CD4-positive, CD25-positive, alpha-beta regulatory T cell (primary cell): ENCODE results near the gene SPSB1. TPM values are rescaled to one million over a fixed set of nuclear protein-coding genes. Genes with fewer than 3 reads are reported as not detected.

Experiments
- ATAC-seq, 2 donors: fragments of 150-1000 bp; cut with Tn5 transposase; one replicate each; pipeline ENCODE4 v1.10.0; 2021; ENCODE audit warnings: low read depth in 2 of 2, moderate number of reproducible peaks in 2 of 2, moderate library complexity in 1 of 2
- DNase-seq, 3 donors: peaks; one replicate each; pipeline versions ENCODE4 v3.0.0 to v3.0.0-alpha.2; 2012 to 2022; ENCODE audit warnings: mixed read lengths in 1 of 3
- H3K27ac ChIP-seq: one replicate; pipeline ENCODE4 v1.7.0; 2013; ENCODE audit warnings: mild to moderate bottlenecking, low read length; ENCODE audit not compliant: insufficient read depth, poor library complexity, severe bottlenecking
- H3K27me3 ChIP-seq: one replicate; pipeline ENCODE4 v1.7.0; 2013; ENCODE audit warnings: low read length; ENCODE audit not compliant: control insufficient read depth, insufficient read depth
- H3K36me3 ChIP-seq: one replicate; pipeline ENCODE4 v1.7.0; 2013; ENCODE audit warnings: mild to moderate bottlenecking, low read length, moderate library complexity; ENCODE audit not compliant: control insufficient read depth, insufficient read depth
- H3K4me1 ChIP-seq: 2 replicates; pipeline ENCODE4 v1.7.0; 2013; ENCODE audit warnings: mild to moderate bottlenecking, low read length; ENCODE audit not compliant: insufficient read depth, control insufficient read depth, poor library complexity, severe bottlenecking
- H3K4me3 ChIP-seq: one replicate; pipeline ENCODE4 v1.7.0; 2013; ENCODE audit warnings: low read depth, mild to moderate bottlenecking, low read length, moderate library complexity
- H3K9me3 ChIP-seq, 2 experiments: 1 replicate in 1 of 2; 2 replicates in 1 of 2; pipeline ENCODE4 v1.7.0; 2013; ENCODE audit warnings: low read length in 2 of 2, mild to moderate bottlenecking in 1 of 2, moderate library complexity in 1 of 2; ENCODE audit not compliant: control insufficient read depth in 2 of 2
- H3K27ac Mint-ChIP-seq, 3 donors: one replicate each; pipeline ENCODE4 v1.8.0; 2020 to 2022; ENCODE audit warnings: mild to moderate bottlenecking in 3 of 3, mixed read lengths in 3 of 3, moderate library complexity in 2 of 3
- H3K27me3 Mint-ChIP-seq: one replicate; pipeline ENCODE4 v1.8.0; 2022; ENCODE audit warnings: mild to moderate bottlenecking, mixed read lengths
- H3K36me3 Mint-ChIP-seq: one replicate; pipeline ENCODE4 v1.8.0; 2020; ENCODE audit warnings: mixed read lengths
- H3K4me1 Mint-ChIP-seq, 4 donors: one replicate each; pipeline ENCODE4 v1.8.0; 2020 to 2022; ENCODE audit warnings: mixed read lengths in 4 of 4, mild to moderate bottlenecking in 1 of 4
- H3K4me3 Mint-ChIP-seq, 4 donors: one replicate each; pipeline ENCODE4 v1.8.0; 2020 to 2022; ENCODE audit warnings: mild to moderate bottlenecking in 4 of 4, mixed read lengths in 4 of 4, moderate library complexity in 3 of 4
- H3K9me3 Mint-ChIP-seq, 7 donors: one replicate each; pipeline ENCODE4 v1.8.0; 2020 to 2022; ENCODE audit warnings: mixed read lengths in 7 of 7, mild to moderate bottlenecking in 3 of 7, moderate library complexity in 2 of 7
- polyA plus RNA-seq, 4 donors: library from polyadenylated mRNA; unstranded; fragments of 300-500 nt; fragmentation: Illumina TruSeq; gene quantifications; one replicate each; pipeline ENCODE4 v1.2.3, GENCODE V29; 2021
- total RNA-seq: library from RNA; stranded (reverse); gene quantifications from one replicate; pipeline ENCODE4 v1.2.3, GENCODE V29; 2022

Gene SPSB1
- total and polyA plus RNA-seq, 5 donors from 2014 or later = 7.0 to 19.7 (median 12.3) TPM

GRCh38 chr1:9306006-9306405 lies 13.3 kb downstream of the SPSB1 start:
- ATAC-seq (no peak), DNase-seq (no peak)
- Mint-ChIP-seq H3K36me3 (no peaks in the 10 kb centered on the region), H3K4me1 (peaks cover 5 to 50% (median 32%) of the 10 kb centered on the region in 4 donors), H3K4me3 (no peak overlapping the region), H3K9me3 (no peaks in the 10 kb centered on the region), H3K27ac (peak overlapping the region in 1 of 3 donors; percentile 14), H3K27me3 (no peaks in the 10 kb centered on the region)
- Histone ChIP-seq H3K27me3 (no peaks in the 10 kb centered on the region), H3K27ac (no peak overlapping the region), H3K4me1 (peaks cover 9% of the 10 kb centered on the region), H3K4me3 (no peak overlapping the region), H3K9me3 (no peaks in the 10 kb centered on the region), H3K36me3 (peaks cover 2% of the 10 kb centered on the region)

- H3K27ac ChIP-seq = no peak overlapping the region
- H3K27me3 ChIP-seq = no peaks in the 10 kb centered on the region
- H3K4me3 ChIP-seq = no peak overlapping the region
- H3K9me3 ChIP-seq = no peaks in the 10 kb centered on the region
- no peak for DNase-seq
- H3K36me3 ChIP-seq = peaks cover 2% of the 10 kb centered on the region
- ATAC-seq = no peak
- peak overlapping the region in 1 of 3 donors; percentile 49 for H3K27ac Mint-ChIP-seq
- H3K4me1 Mint-ChIP-seq = peaks cover 5 to 53% (median 28%) of the 10 kb centered on the region in 4 donors
- no peaks in the 10 kb centered on the region for H3K9me3 Mint-ChIP-seq
- no peaks in the 10 kb centered on the region for H3K36me3 Mint-ChIP-seq
- H3K4me3 Mint-ChIP-seq = peak overlapping the region in 1 of 4 donors; percentile 39
- peaks cover 9% of the 10 kb centered on the region for H3K4me1 ChIP-seq
- no peaks in the 10 kb centered on the region for H3K27me3 Mint-ChIP-seq
Observed at GRCh38 chr1:9307303-9307702, 14.6 kb downstream of the SPSB1 start.

GRCh38 chr1:9308236-9308785 lies 15.6 kb downstream of the SPSB1 start:
- H3K4me1 Mint-ChIP-seq = peaks cover 5 to 46% (median 23%) of the 10 kb centered on the region in 4 donors
- H3K27me3 Mint-ChIP-seq = no peaks in the 10 kb centered on the region
- no peaks in the 10 kb centered on the region for H3K9me3 Mint-ChIP-seq
- Histone ChIP-seq H3K4me1 (no peaks in the 10 kb centered on the region), H3K27ac (no peak overlapping the region), H3K27me3 (no peaks in the 10 kb centered on the region), H3K9me3 (no peaks in the 10 kb centered on the region), H3K36me3 (peaks cover 2% of the 10 kb centered on the region), H3K4me3 (no peak overlapping the region)
- ATAC-seq = no peak
- H3K4me3 Mint-ChIP-seq = no peak overlapping the region
- peak overlapping the region in 1 of 3 donors; percentile 23 for H3K27ac Mint-ChIP-seq
- DNase-seq = no peak
- no peaks in the 10 kb centered on the region for H3K36me3 Mint-ChIP-seq

- H3K27ac Mint-ChIP-seq = no peak overlapping the region
- no peaks in the 10 kb centered on the region for H3K36me3 ChIP-seq
- H3K9me3 ChIP-seq = no peaks in the 10 kb centered on the region
- no peaks in the 10 kb centered on the region for H3K4me1 ChIP-seq
- H3K4me3 ChIP-seq = no peak overlapping the region
- H3K27me3 Mint-ChIP-seq = no peaks in the 10 kb centered on the region
- H3K4me3 Mint-ChIP-seq = no peak overlapping the region
- no peaks in the 10 kb centered on the region for H3K36me3 Mint-ChIP-seq
- no peak overlapping the region for H3K27ac ChIP-seq
- no peaks in the 10 kb centered on the region for H3K9me3 Mint-ChIP-seq
- ATAC-seq (no peak), DNase-seq (no peak)
- H3K27me3 ChIP-seq = no peaks in the 10 kb centered on the region
- H3K4me1 Mint-ChIP-seq = peaks cover 0 to 43% (median 22%) of the 10 kb centered on the region in 4 donors
Observed at GRCh38 chr1:9309080-9309479, 16.4 kb downstream of the SPSB1 start.

- Mint-ChIP-seq H3K9me3 (no peaks in the 10 kb centered on the region), H3K27me3 (no peaks in the 10 kb centered on the region), H3K27ac (peak overlapping the region in 1 of 3 donors; percentile 42), H3K4me3 (peak overlapping the region in 1 of 4 donors; percentile 38), H3K36me3 (no peaks in the 10 kb centered on the region), H3K4me1 (peaks cover 0 to 49% (median 26%) of the 10 kb centered on the region in 4 donors)
- DNase-seq (no peak), ATAC-seq (no peak)
- no peak overlapping the region for H3K4me3 ChIP-seq
- H3K36me3 ChIP-seq = no peaks in the 10 kb centered on the region
- no peaks in the 10 kb centered on the region for H3K9me3 ChIP-seq
- peaks cover 5% of the 10 kb centered on the region for H3K4me1 ChIP-seq
- H3K27me3 ChIP-seq = no peaks in the 10 kb centered on the region
- no peak overlapping the region for H3K27ac ChIP-seq
Observed at GRCh38 chr1:9309991-9310390, 17.3 kb downstream of the SPSB1 start.

- Mint-ChIP-seq H3K36me3 (no peaks in the 10 kb centered on the region), H3K4me3 (no peak overlapping the region), H3K9me3 (no peaks in the 10 kb centered on the region), H3K4me1 (peaks cover 0 to 51% (median 28%) of the 10 kb centered on the region in 4 donors), H3K27ac (no peak overlapping the region), H3K27me3 (no peaks in the 10 kb centered on the region)
- DNase-seq = no peak
- Histone ChIP-seq H3K27ac (no peak overlapping the region), H3K36me3 (no peaks in the 10 kb centered on the region), H3K4me1 (peaks cover 15% of the 10 kb centered on the region), H3K4me3 (no peak overlapping the region), H3K9me3 (no peaks in the 10 kb centered on the region), H3K27me3 (no peaks in the 10 kb centered on the region)
- no peak for ATAC-seq
Observed at GRCh38 chr1:9311029-9311428, 18.3 kb downstream of the SPSB1 start.

- Histone ChIP-seq H3K9me3 (no peaks in the 10 kb centered on the region), H3K27me3 (no peaks in the 10 kb centered on the region), H3K36me3 (no peaks in the 10 kb centered on the region), H3K4me3 (no peak overlapping the region), H3K27ac (no peak overlapping the region), H3K4me1 (peaks cover 18% of the 10 kb centered on the region)
- H3K27ac Mint-ChIP-seq = no peak overlapping the region
- no peaks in the 10 kb centered on the region for H3K36me3 Mint-ChIP-seq
- DNase-seq = no peak
- H3K27me3 Mint-ChIP-seq = no peaks in the 10 kb centered on the region
- no peaks in the 10 kb centered on the region for H3K9me3 Mint-ChIP-seq
- ATAC-seq = no peak
- no peak overlapping the region for H3K4me3 Mint-ChIP-seq
- peaks cover 0 to 47% (median 27%) of the 10 kb centered on the region in 4 donors for H3K4me1 Mint-ChIP-seq
Observed at GRCh38 chr1:9311479-9311878, 18.8 kb downstream of the SPSB1 start.

GRCh38 chr1:9312168-9312720 lies 19.6 kb downstream of the SPSB1 start:
- H3K9me3 Mint-ChIP-seq = no peaks in the 10 kb centered on the region
- no peak for DNase-seq
- Histone ChIP-seq H3K27me3 (no peaks in the 10 kb centered on the region), H3K4me1 (peaks cover 18% of the 10 kb centered on the region), H3K36me3 (no peaks in the 10 kb centered on the region), H3K27ac (no peak overlapping the region), H3K9me3 (no peaks in the 10 kb centered on the region), H3K4me3 (no peak overlapping the region)
- no peak overlapping the region for H3K27ac Mint-ChIP-seq
- H3K4me1 Mint-ChIP-seq = peaks cover 5 to 49% (median 27%) of the 10 kb centered on the region in 4 donors
- H3K4me3 Mint-ChIP-seq = peak overlapping the region in 1 of 4 donors; percentile 29
- ATAC-seq = no peak
- no peaks in the 10 kb centered on the region for H3K27me3 Mint-ChIP-seq
- H3K36me3 Mint-ChIP-seq = no peaks in the 10 kb centered on the region
